Stimulated activated CD8-positive, alpha-beta memory T cell treated with anti-CD3 and anti-CD28 coated beads, Interleukin-4, amount 100 ng/mL, for 24 hours (primary cell): ENCODE measurements around the gene KLRC4.
"Not testable (repeated sequence)": the region's sequence is repeated elsewhere in the genome, so short reads cannot be mapped to it uniquely, and the experiment has no call there.

Experiments used
- DNase-seq: peaks from one replicate; pipeline ENCODE4 v3.0.0-alpha.2; 2020; ENCODE audit warnings: low read depth

The KLRC4 gene

DNA sequence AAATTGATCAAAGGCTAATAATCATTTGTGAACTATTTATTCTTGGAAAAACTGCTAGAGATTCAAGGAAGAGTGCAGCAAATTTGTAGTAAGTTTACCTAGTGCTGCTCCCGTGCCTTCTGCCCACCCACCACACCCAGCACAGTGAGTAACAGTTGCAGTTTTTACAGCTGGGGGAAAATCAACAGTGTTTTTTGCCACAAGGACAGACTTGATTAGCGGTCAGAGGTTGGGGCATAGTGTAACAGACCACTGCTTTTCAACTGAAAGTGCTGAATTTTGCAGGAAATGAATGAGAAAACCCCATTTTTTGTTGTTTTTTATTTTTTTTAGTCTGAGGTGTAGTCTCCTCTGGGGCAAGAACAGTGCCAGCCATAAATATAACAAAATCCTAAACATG lies 12.3 kb downstream of the KLRC4 start:
- no peak for DNase-seq

DNA sequence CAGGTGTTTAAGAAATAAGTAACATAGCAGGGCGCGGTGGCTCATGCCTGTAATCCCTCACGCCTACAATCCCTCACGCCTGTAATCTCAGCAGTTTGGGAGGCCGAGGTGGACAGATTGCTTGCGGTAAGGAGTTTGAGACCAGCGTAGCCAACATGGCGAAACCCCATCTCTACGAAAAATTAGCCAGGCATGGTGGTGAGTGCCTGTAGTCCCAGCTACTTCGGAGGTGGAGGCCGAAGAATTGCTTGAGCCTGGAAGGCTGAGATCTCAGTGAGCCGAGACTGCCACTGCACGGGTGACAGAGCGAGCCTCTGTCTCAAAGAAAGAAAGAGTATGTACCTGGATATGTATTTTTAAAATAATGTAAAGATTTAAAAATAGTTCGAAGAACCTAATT lies 13.4 kb downstream of the KLRC4 start:
- not testable (repeated sequence) for DNase-seq

GRCh38 chr12:10395390-10395998 lies 14.1 kb downstream of the KLRC4 start:
- no peak for DNase-seq

DNA sequence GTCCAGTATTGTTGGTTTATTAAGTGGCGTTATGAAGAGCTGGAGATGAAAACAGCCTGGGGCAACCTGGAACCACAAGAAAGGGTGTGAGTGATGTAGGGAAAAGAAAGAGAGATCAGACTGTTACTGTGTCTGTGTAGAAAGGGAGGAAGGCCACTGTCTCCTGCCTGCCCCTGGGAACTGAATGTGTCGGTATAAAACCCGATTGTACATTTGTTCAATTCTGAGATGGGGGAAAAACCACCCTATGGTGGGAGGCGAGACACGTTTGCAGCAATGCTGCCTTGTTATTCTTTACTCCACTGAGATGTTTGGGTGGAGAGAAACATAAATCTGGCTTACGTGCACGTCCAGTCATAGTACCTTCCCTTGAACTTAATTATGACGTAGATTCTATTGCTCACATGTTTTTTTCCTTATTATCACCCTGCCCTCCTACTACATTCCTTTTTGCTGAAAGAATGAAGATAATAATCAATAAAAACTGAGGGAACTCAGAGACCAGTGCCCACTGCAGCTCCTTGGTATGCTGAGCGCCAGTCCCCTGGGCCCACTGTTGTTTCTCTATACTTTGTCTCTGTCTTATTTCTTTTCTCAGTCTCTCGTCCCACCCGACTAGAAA lies 14.9 kb downstream of the KLRC4 start:
- DNase-seq = not testable (repeated sequence)

GRCh38 chr12:10393291-10393690 lies 16.3 kb downstream of the KLRC4 start:
- no peak for DNase-seq

GRCh38 chr12:10392394-10392930 lies 17.1 kb downstream of the KLRC4 start:
- no peak for DNase-seq

DNA sequence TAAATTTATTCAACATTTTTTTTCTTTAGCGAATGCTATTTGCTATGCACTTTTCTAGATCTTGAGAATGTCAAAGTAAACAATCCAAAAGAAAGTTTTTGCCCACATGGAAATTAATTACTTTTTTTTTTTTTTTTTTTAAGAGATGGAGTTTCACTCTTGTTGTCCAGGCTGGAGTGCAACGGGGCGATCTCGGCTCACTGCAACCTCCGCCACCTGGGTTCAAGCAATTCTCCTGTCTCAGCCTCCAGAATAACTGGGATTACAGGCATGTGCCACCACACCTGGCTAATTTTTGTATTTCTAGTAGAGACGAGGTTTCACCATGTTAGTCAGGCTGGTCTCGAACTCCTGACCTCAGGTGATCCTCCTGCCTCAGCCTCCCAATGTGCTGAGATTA lies 18.6 kb downstream of the KLRC4 start:
- DNase-seq = not testable (repeated sequence)

DNA sequence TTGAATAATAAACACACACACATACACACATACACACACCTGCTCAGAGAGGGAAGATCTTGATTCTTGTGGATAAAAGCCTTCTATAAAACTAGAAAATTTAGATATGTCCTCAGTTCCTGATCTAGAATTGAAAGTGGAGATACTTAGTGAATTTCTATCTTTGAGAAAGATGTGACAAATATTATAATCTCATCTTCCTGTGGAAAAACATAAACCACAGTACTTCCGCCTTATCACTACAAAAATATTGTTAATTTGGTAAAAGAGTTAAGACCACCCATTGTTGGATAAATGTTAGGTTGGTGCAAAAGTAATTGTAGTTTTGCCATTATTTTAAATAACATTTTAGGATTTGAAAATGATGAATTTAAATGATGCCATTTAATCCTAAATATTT lies 19.7 kb downstream of the KLRC4 start, which contains the start of gene KLRK1:
KLRK1 (minus strand) TSS at position 138 of the 400 bp plus-strand sequence. CDS start 1,231 bp downstream, outside the sequence.
- DNase-seq = no peak

DNA sequence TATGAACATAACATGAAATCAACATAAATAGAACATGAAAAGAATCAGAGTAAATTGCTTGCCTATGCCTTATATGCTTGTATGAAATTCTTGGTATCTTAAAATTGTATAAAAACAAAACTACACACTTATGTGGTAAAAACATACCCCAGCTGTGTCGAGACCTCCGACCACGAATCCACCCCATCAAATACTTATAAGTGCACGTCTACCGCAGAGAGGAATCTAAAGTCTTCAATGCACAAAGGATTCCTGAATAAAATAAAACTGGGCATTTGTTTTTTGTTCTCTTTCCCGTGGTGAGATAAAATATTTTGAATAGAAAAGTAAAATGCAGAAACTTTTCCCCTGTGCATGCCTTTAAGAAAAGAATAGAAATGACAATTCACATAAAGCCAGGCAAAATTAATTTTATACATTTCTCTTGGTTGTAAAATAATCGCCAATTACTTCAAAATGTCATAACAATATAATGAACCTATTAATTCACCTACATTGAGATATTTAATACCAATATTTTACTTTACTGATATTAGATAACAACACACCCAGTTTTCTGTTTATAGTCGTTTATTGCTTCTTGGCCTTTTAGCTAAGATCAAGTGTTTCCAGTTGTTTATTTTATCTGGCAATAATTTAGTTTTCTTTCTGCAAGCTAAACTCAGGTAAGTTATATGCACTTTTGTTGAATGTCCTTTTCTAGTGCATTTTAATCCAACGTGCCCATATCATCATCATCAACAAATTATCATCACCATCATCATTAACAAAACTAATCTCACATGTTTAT lies 20.7 kb downstream of the KLRC4 start:
- DNase-seq = no peak

GRCh38 chr12:10387498-10387897 lies 22.1 kb downstream of the KLRC4 start:
- DNase-seq = not testable (repeated sequence)

DNA sequence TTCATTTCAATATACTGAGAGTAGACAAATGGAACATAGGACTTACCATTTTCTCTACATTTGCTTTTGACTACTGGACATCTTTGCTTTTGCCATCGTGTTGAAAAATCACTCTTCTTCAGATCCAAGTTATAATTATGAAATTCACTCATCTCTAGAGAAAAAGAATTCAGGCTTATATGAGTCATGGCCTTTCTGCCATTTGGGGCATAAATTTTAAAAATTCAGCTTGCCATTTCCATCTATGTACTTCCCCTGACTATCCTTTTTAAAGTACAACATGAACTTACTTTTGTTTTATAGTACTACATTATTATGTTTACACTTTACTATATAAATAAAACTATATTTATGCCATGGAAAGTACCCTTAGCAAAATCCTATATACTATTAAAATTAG lies 22.7 kb downstream of the KLRC4 start:
- DNase-seq = no peak

- DNase-seq = no peak
These were observed 24.4 kb downstream of the KLRC4 start for GRCh38 chr12:10385166-10385613.

GRCh38 chr12:10384191-10384590 lies 25.4 kb downstream of the KLRC4 start:
- no peak for DNase-seq

- DNase-seq = no peak
These were observed 27.5 kb downstream of the KLRC4 start for GRCh38 chr12:10381928-10382628.

DNA sequence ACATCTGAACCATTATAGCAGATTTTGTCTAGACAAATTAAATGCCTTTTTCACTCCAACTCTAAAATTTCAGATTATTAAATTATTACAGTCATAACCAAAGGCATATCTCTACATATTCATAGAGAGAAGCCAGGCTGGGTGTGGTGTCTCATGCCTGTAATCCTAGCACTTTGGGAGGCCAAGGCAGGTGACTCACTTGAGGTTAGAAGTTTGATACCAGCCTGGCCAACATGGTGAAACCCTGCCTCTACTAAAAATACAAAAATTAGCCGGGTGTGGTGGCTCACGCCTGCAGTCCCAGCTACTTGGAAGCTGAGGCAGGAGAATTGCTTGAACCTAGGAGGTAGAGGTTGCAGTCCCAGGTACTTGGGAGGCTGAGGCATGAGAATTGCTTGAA lies 30.8 kb downstream of the KLRC4 start:
- DNase-seq = not testable (repeated sequence)

- no peak for DNase-seq
These were observed 34.9 kb downstream of the KLRC4 start for GRCh38 chr12:10374624-10375018.

GRCh38 chr12:10372559-10372958 lies 37.0 kb downstream of the KLRC4 start:
- no peak for DNase-seq

GRCh38 chr12:10371893-10372535 lies 37.5 kb downstream of the KLRC4 start:
- DNase-seq = not testable (repeated sequence)

DNA sequence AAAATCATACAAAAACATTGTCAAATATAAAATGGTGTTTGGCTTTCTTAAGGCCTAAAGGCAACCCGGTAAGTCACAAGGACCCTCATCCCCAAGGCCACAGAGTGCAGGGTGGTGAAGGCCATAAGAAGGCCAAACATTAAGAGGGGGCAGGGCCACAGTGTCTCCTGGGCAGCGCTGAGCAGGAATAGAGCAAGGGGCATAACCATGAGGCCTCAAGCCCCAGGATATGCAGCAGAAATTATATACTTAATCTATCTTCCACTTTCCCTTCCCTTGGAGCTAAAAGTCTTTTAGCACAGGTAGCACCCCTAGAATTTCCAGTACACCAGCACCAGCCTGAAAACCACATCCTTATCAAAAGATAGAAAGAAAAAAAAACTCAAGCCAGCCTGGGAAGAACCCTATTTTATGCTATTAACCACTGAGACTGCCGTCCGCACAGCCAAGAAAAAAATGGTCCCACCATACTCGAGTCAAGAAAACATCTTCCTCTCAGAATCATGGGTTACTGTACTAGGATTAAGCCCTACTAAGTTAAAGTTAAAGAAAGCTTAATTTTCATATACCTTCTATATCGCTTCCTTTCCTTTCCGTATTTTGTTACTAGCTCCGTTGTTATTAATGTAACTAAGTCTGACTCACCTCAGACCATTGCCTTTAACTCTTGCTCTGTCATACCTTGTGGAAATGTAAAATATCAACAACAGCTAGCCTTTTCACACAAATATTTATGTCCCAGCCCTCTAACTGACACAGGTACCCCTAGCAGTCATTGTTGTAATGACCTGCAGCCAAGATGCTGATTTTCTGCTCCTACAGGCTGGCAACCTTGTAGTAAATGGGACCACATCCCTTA lies 39.8 kb downstream of the KLRC4 start:
- no peak for DNase-seq
